Mucosa of stomach (tissue), 1 donor: ENCODE results near the gene EFCAB11.

Experiments
- H3K27me3 ChIP-seq: one replicate; pipeline ENCODE4 v1.7.0; 2013; ENCODE audit warnings: mild to moderate bottlenecking, low read length; ENCODE audit not compliant: control insufficient read depth, insufficient read depth
- H3K36me3 ChIP-seq: one replicate; pipeline ENCODE4 v1.7.0; 2013; ENCODE audit warnings: low read length; ENCODE audit not compliant: control insufficient read depth, insufficient read depth
- H3K4me1 ChIP-seq: one replicate; pipeline ENCODE4 v1.7.0; 2013; ENCODE audit warnings: mild to moderate bottlenecking, low read length; ENCODE audit not compliant: control insufficient read depth, insufficient read depth
- H3K4me3 ChIP-seq: one replicate; pipeline ENCODE4 v1.7.0; 2013; ENCODE audit warnings: low read length
- H3K9ac ChIP-seq: one replicate; pipeline ENCODE4 v1.7.0; 2013; ENCODE audit warnings: mild to moderate bottlenecking, low read length, moderate library complexity
- H3K9me3 ChIP-seq: one replicate; pipeline ENCODE4 v1.7.0; 2013; ENCODE audit warnings: mild to moderate bottlenecking, low read length, moderate library complexity; ENCODE audit not compliant: control insufficient read depth
- donor health status: Pancreatic carcinoma.

The EFCAB11 gene

DNA sequence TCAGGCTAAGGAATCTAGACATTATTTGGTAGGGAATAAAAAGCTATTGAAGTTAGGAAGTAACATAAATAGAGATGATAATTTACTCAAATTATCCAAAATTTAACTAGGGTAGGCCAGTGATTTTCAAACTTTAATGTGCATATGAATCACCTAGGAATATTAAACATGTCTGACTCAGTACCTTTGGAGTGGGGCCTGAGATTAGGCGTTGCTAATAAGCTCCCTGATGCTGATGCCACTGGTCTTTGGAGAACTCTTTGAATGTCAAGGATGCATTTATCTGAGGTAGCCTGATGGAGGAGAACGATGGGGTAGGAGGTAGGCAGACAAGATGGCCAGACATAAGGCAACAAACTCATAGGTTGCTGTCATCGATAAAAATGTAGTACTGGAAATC is 33.2 kb downstream of the EFCAB11 start:
- Histone ChIP-seq H3K4me1 (no peaks in the 10 kb centered on the region), H3K9ac (no peak overlapping the region), H3K36me3 (no peaks in the 10 kb centered on the region), H3K4me3 (no peak overlapping the region), H3K9me3 (no peaks in the 10 kb centered on the region), H3K27me3 (no peaks in the 10 kb centered on the region)

- H3K36me3 ChIP-seq: no peaks in the 10 kb centered on the region
- H3K27me3 ChIP-seq: no peaks in the 10 kb centered on the region
- no peak overlapping the region for H3K4me3 ChIP-seq
- no peaks in the 10 kb centered on the region for H3K9me3 ChIP-seq
- H3K9ac ChIP-seq: no peak overlapping the region
- H3K4me1 ChIP-seq: no peaks in the 10 kb centered on the region
These were observed 34.5 kb downstream of the EFCAB11 start for GRCh38 chr14:89920056-89920455.

DNA sequence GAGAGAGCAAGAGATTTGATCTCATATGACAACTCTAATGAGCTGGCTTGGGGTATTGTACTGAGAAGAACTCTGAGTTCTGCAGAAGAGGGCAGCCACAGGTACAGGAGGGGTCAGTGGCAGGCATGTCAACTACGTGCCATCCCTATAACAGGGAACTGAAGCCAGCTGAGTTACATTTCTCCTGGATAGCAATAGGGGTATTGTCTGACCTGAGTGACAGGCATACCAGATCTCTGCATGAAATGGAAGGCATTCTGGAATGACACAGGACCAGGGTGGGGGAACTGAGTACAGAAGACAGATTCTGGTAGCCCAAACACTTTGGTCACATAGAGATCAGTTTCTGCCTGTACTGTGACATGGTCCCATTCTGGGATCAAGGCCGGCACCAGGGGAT is 35.8 kb downstream of the EFCAB11 start:
- no peaks in the 10 kb centered on the region for H3K9me3 ChIP-seq

DNA sequence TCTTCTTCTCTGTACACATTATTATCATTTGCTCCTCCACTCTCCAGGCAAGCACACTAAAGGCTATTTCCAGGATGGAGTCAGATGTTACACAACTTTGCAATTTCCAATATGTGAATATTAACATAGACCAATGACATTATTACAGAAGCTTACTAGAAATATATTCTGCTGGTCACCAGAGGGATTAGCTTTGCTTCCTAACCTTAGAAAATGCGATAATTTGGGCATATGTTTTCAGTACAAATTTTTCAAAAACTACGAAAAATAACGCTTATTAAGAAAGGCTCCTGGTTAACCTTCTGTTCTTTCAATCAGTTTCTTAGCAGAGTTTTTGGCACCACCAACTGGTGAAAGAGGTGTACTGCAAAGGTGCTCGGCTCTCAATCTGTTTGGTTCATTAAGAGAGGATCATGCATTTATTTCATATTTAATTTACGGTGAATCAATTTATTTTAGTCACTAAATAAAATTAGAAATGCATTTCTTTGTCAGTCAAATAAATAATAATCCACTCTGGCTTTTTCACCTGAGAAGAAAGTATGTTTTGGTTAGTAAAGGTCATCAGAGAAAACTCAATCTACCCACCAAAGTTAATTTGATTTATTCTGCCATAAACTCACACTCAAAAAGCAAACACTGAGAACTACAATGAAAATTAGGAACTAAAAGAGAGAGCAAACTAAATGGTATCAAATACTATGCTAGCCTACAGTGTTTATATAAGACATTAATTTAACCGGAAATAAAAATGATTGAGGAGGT is 39.2 kb downstream of the EFCAB11 start:
- no peaks in the 10 kb centered on the region for H3K27me3 ChIP-seq
- no peak overlapping the region for H3K4me3 ChIP-seq
- no peaks in the 10 kb centered on the region for H3K9me3 ChIP-seq
- no peak overlapping the region for H3K9ac ChIP-seq
- no peaks in the 10 kb centered on the region for H3K36me3 ChIP-seq
- peaks cover 14% of the 10 kb centered on the region for H3K4me1 ChIP-seq

More for the DNA sequence above, 35.8 kb downstream of the EFCAB11 start:
- H3K4me1 ChIP-seq: no peaks in the 10 kb centered on the region
- no peak overlapping the region for H3K9ac ChIP-seq
- H3K4me3 ChIP-seq: no peak overlapping the region
- no peaks in the 10 kb centered on the region for H3K27me3 ChIP-seq
- no peaks in the 10 kb centered on the region for H3K36me3 ChIP-seq

DNA sequence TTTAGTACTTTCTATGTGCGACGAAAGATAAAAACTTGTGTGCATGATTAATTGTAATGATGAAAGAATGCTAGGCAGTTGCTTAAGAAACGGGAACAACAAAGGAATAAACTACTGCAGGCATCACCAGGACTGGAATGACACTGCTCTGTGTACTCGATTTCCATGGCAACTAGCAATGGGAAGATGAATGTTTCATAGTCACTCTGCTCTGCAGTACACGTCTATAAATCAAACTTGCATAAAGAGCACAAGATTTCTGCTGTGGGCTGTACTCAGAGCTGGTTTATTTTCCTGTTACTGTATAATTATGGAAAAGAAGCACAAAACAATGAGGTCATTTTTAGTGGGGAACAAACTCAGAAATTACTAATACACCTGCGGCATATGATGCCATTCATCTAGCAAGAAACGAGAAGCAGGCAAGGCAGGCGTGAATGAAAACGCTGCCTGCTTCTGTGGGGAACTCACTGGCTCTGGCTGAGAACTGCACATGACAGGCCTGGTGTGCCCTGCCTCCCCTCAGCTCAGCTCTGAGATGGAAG is 41.8 kb downstream of the EFCAB11 start:
- Histone ChIP-seq H3K4me1 (peaks cover 14% of the 10 kb centered on the region), H3K27me3 (no peaks in the 10 kb centered on the region), H3K9me3 (no peaks in the 10 kb centered on the region), H3K4me3 (no peak overlapping the region), H3K36me3 (no peaks in the 10 kb centered on the region), H3K9ac (no peak overlapping the region)

- H3K27me3 ChIP-seq: no peaks in the 10 kb centered on the region
- peaks cover 14% of the 10 kb centered on the region for H3K4me1 ChIP-seq
- no peaks in the 10 kb centered on the region for H3K9me3 ChIP-seq
- H3K36me3 ChIP-seq: no peaks in the 10 kb centered on the region
- H3K9ac ChIP-seq: no peak overlapping the region
- H3K4me3 ChIP-seq: no peak overlapping the region
These were observed 42.3 kb downstream of the EFCAB11 start for GRCh38 chr14:89912221-89912620.

DNA sequence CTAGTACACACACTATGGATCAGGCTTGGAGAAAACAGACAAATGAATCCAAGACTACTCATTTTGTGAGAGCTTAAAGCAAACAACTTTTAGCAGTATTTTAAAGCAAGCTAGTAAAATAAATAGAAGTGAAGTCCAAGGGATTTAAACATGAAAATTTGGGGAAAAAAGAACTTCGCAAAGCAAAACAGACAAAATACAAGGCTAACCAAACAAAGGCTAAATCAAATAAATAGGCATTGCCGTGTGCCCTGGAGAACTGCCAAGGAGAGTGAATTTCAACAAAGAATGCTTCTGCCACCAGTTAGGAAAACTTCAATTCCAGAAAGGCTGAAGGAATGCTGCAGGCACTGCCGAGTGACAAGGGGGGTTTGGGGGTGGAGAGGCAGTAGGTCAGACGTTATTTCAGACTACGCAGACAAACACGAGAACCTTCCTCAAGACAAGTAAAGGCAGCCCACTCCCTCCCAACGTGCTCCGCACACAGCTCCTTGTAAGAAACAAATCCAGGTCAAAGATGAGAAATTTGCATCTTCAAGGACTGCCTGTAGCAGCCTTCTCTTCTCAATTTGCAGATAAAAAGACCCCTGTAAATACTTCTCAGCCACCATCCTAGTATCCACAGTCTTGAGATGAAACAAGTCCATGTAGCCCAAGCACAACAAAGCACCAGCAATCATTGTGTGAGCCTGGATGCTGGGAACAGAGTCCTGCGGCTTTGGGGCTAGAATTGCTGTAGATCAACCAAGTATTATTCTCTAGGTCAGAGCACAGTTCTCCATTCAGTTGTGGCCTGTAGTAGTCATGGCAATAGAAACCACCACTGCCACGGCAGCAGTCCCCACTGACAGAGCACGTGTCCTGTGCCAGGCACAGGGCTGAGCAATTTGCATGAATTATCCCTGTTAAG is 43.3 kb downstream of the EFCAB11 start:
- Histone ChIP-seq H3K4me1 (peaks cover 14% of the 10 kb centered on the region), H3K36me3 (no peaks in the 10 kb centered on the region), H3K27me3 (no peaks in the 10 kb centered on the region), H3K9me3 (no peaks in the 10 kb centered on the region), H3K9ac (no peak overlapping the region), H3K4me3 (no peak overlapping the region)

- H3K4me3 ChIP-seq: no peak overlapping the region
- H3K4me1 ChIP-seq: peaks cover 14% of the 10 kb centered on the region
- no peaks in the 10 kb centered on the region for H3K36me3 ChIP-seq
- H3K9me3 ChIP-seq: no peaks in the 10 kb centered on the region
- no peak overlapping the region for H3K9ac ChIP-seq
- no peaks in the 10 kb centered on the region for H3K27me3 ChIP-seq
These were observed 43.9 kb downstream of the EFCAB11 start for GRCh38 chr14:89910691-89911009.

- Histone ChIP-seq H3K4me1 (peaks cover 14% of the 10 kb centered on the region), H3K9ac (no peak overlapping the region), H3K27me3 (no peaks in the 10 kb centered on the region), H3K36me3 (no peaks in the 10 kb centered on the region), H3K9me3 (no peaks in the 10 kb centered on the region), H3K4me3 (no peak overlapping the region)
These were observed 44.9 kb downstream of the EFCAB11 start for GRCh38 chr14:89909586-89909985.

DNA sequence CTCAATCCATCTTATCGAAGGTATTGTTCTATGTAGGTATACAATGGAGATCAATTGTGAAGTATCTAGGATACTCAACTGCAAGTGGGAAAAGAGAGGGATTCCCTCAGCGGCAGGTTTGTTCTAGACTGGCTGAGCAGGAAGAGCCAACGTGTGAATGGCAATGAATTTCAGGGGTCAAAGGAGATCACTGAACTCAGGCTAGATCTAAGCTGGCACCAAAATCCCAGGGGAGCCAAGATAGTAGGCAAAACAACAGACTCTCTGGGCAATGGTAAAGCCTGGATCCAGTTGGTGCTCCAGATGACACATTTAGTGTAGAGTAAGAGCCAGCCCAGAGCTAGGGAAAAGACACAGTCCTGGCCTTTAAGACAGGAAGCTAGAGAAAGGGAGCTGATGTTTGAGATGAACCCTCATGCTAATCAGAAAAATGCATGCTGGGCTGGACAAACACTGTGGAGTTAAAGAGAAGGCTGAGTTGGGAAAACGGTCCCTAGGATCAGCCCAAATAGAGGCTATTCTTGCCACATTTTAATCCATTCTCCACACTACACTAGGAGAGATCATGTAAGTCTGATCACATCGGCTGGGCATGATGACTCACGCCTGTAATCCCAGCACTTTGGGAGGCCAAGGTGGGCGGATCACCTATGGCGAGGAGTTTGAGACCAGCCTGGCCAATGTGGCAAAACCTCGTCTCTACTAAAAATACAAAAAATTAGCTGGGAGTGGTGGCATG is 45.6 kb downstream of the EFCAB11 start:
- H3K4me1 ChIP-seq: peaks cover 14% of the 10 kb centered on the region
- no peak overlapping the region for H3K4me3 ChIP-seq
- no peaks in the 10 kb centered on the region for H3K27me3 ChIP-seq
- no peaks in the 10 kb centered on the region for H3K36me3 ChIP-seq
- no peaks in the 10 kb centered on the region for H3K9me3 ChIP-seq
- no peak overlapping the region for H3K9ac ChIP-seq

DNA sequence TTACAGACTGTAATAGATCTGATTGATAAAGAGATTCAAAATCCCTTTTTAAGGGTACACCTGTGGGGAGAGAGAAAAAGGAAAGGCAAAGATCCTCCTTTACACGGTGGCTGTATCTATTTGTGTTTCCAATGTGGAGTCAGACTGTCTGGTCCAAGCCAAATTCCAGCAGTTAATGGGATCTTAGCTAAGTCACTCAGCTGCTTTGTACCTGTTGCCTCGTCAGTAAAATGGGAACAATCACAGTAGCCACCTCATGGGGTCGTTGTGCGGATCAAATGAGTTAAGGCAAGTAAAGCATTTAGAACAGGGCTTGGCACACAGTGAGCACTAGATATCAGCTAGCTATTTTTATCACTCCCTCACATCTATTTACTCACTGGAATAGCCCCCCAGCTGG is 46.9 kb downstream of the EFCAB11 start:
- Histone ChIP-seq H3K4me3 (no peak overlapping the region), H3K9ac (no peak overlapping the region), H3K9me3 (no peaks in the 10 kb centered on the region), H3K36me3 (no peaks in the 10 kb centered on the region), H3K27me3 (no peaks in the 10 kb centered on the region), H3K4me1 (peaks cover 22% of the 10 kb centered on the region)

DNA sequence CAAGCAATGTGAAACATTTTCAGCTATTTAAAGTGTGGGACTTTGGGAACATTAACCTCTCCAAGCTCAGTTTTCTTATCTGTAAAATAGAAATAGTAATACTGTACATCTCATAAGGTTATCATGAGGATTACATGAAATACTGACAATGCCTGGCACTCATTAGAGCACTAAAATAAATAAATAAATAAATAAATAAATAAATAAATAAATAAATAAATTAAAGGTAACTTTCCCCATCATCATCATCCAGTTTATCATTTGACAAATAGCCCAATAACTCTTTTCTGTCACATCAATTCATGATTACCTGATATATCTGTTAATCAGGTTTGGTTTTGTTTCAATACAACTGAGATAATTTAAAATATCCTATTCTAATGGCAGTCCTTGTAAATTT is 48.5 kb downstream of the EFCAB11 start:
- Histone ChIP-seq H3K27me3 (no peaks in the 10 kb centered on the region), H3K9ac (no peak overlapping the region), H3K9me3 (no peaks in the 10 kb centered on the region), H3K36me3 (no peaks in the 10 kb centered on the region), H3K4me3 (no peak overlapping the region), H3K4me1 (peaks cover 8% of the 10 kb centered on the region)
